ENCODE measurements around the gene NFATC1.

Gene NFATC1

GRCh38 chr18:79560042-79560860 is 164.5 kb downstream of the NFATC1 start:
- Histone ChIP-seq H3K27ac (no peak overlapping the region), H3K36me3 (no peaks in the 10 kb centered on the region), H3K4me3 (ENCODE audit: low read depth in 1 of 2, low read length in 1 of 2) (no peak overlapping the region), H3K9me3 (no peaks in the 10 kb centered on the region), H3K4me1 (ENCODE audit: control insufficient read depth in 1 of 2, insufficient read depth in 1 of 2, low read depth in 1 of 2, low read length in 1 of 2) (peaks cover 0 to 1% of the 10 kb centered on the region in 2 experiments), H3K27me3 (no peaks in the 10 kb centered on the region)
- no peak for TF ChIP-seq CTCF (IDR thresholded peaks at IDR 0.05)

GRCh38 chr18:79560861-79561210 is 165.1 kb downstream of the NFATC1 start:
- no peak for TF ChIP-seq CTCF (IDR thresholded peaks at IDR 0.05)
- Histone ChIP-seq H3K36me3 (no peaks in the 10 kb centered on the region), H3K27ac (no peak overlapping the region), H3K27me3 (no peaks in the 10 kb centered on the region), H3K4me1 (ENCODE audit: control insufficient read depth in 1 of 2, insufficient read depth in 1 of 2, low read depth in 1 of 2, low read length in 1 of 2) (peaks cover 0 to 4% of the 10 kb centered on the region in 2 experiments), H3K9me3 (no peaks in the 10 kb centered on the region), H3K4me3 (ENCODE audit: low read depth in 1 of 2, low read length in 1 of 2) (no peak overlapping the region)

GRCh38 chr18:79563949-79564348 is 168.2 kb downstream of the NFATC1 start:
- H3K27me3 ChIP-seq, result no peaks in the 10 kb centered on the region
- H3K4me3 ChIP-seq (ENCODE audit: low read depth in 1 of 2, low read length in 1 of 2), result no peak overlapping the region
- H3K36me3 ChIP-seq, result no peaks in the 10 kb centered on the region
- H3K4me1 ChIP-seq (ENCODE audit: control insufficient read depth in 1 of 2, insufficient read depth in 1 of 2, low read depth in 1 of 2, low read length in 1 of 2), result peaks cover 0 to 10% of the 10 kb centered on the region in 2 experiments
- no peak for TF ChIP-seq CTCF (IDR thresholded peaks at IDR 0.05)
- H3K27ac ChIP-seq, result no peak overlapping the region
- H3K9me3 ChIP-seq, result no peaks in the 10 kb centered on the region

GRCh38 chr18:79564441-79564840 is 168.7 kb downstream of the NFATC1 start:
- Histone ChIP-seq H3K27ac (no peak overlapping the region), H3K9me3 (no peaks in the 10 kb centered on the region), H3K4me1 (ENCODE audit: control insufficient read depth in 1 of 2, insufficient read depth in 1 of 2, low read depth in 1 of 2, low read length in 1 of 2) (peaks cover 0 to 10% of the 10 kb centered on the region in 2 experiments), H3K27me3 (no peaks in the 10 kb centered on the region), H3K4me3 (ENCODE audit: low read depth in 1 of 2, low read length in 1 of 2) (no peak overlapping the region), H3K36me3 (no peaks in the 10 kb centered on the region)
- no peak for TF ChIP-seq CTCF (IDR thresholded peaks at IDR 0.05)

GRCh38 chr18:79566771-79567431 is 171.2 kb downstream of the NFATC1 start:
- no peak for TF ChIP-seq CTCF (IDR thresholded peaks at IDR 0.05)

More at GRCh38 chr18:79566771-79567431, 171.2 kb downstream of the NFATC1 start:
- Histone ChIP-seq H3K9me3 (no peaks in the 10 kb centered on the region), H3K4me3 (ENCODE audit: low read depth in 1 of 2, low read length in 1 of 2) (no peak overlapping the region), H3K27me3 (no peaks in the 10 kb centered on the region), H3K36me3 (no peaks in the 10 kb centered on the region), H3K27ac (no peak overlapping the region), H3K4me1 (ENCODE audit: control insufficient read depth in 1 of 2, insufficient read depth in 1 of 2, low read depth in 1 of 2, low read length in 1 of 2) (peaks cover 0 to 10% of the 10 kb centered on the region in 2 experiments)
